ENCODE results near the gene PLAC1.

- TF ChIP-seq CTCF (IDR thresholded peaks at IDR 0.05; ENCODE audit: low read depth, low read length, poor library complexity, severe bottlenecking) = no peak
- no peak for TF ChIP-seq EZH2phosphoT487 (IDR thresholded peaks at IDR 0.05; ENCODE audit: borderline replicate concordance, low read length)
Measured at GRCh38 chrX:134634691-134635090, 23.6 kb downstream of the PLAC1 start.
